K562 (cell line): ENCODE measurements around the gene TNNI2. TPM values are rescaled to one million over a fixed set of nuclear protein-coding genes. Genes with fewer than 3 reads are reported as not detected.
"Not testable (repeated sequence)": the region's sequence is repeated elsewhere in the genome, so short reads cannot be mapped to it uniquely, and the experiment has no call there.

Experiments used
- ATAC-seq: fragments of 200-7000 bp; cut with Tn5 transposase; 3 replicates; pipeline ENCODE4 v1.9.1; 2020; ENCODE audit warnings: moderate library complexity
- BruUV-seq: library from RNA; stranded (reverse); fragments of 400-500 nt; replicated peaks from 2 replicates; lab custom pipeline; 2021; lab: Mats Ljungman, UMichigan
- CTCF ChIA-PET: fragments of 300-600 bp; formaldehyde crosslinking; extraction: SDS; loops from one replicate; lab custom pipeline; 2021; ENCODE audit warnings: low intra/inter-chr PET ratio; lab: Yijun Ruan, JAX
- POLR2A ChIA-PET: fragments of 300-600, 350-650 bp; sonication (Branson Sonifier 250); formaldehyde crosslinking; extraction: SDS; loops from one replicate; lab custom pipeline; 2021; ENCODE audit warnings: antibody characterized with exemption, inconsistent platforms; lab: Yijun Ruan, JAX
- DNase-seq, 4 experiments: peaks; one replicate each; pipeline versions ENCODE4 v3.0.0 to v3.0.0-alpha.2; 2011 to 2018; ENCODE audit warnings: low spot score in 3 of 4, mixed read lengths in 3 of 4; ENCODE audit errors: extremely low read depth in 1 of 4
- FAIRE-seq: peaks from 2 replicates; lab custom pipeline; 2011; peaks lifted over from hg19 to GRCh38; lab: Jason Lieb, UNC
- H2AFZ ChIP-seq: 2 replicates; pipeline ENCODE4 v1.6.0; 2011; ENCODE audit warnings: low read depth, low read length, control low read depth, inconsistent platforms
- H3K27ac ChIP-seq: fragments of 200-600 bp; 3 replicates; pipeline ENCODE4 v1.8.0; 2011; ENCODE audit warnings: low read depth, mild to moderate bottlenecking, control low read depth, inconsistent platforms, low read length, moderate library complexity, mixed read lengths; ENCODE audit errors: extremely low read depth
- H3K27me3 ChIP-seq, 2 experiments: fragments of 300-600 bp in 1 of 2; 2 replicates in 1 of 2; 3 replicates in 1 of 2; pipeline versions ENCODE4 v1.6.0 to v1.8.0; 2011; ENCODE audit warnings: inconsistent platforms in 2 of 2, low read length in 2 of 2, mild to moderate bottlenecking in 1 of 2, mixed read lengths in 1 of 2, moderate library complexity in 1 of 2; ENCODE audit not compliant: control insufficient read depth in 2 of 2, insufficient read depth in 2 of 2
- H3K36me3 ChIP-seq: fragments of 300-600 bp; 3 replicates; pipeline ENCODE4 v1.8.0; 2011; ENCODE audit warnings: mild to moderate bottlenecking, low read length, inconsistent platforms; ENCODE audit not compliant: control insufficient read depth, insufficient read depth
- H3K4me1 ChIP-seq, 2 experiments: fragments of 200-600 bp in 1 of 2; replicated peaks in 1 of 2; 2 replicates in 1 of 2; 3 replicates in 1 of 2; pipeline versions ENCODE4 v1.5.1 to v1.8.0; 2011; ENCODE audit warnings: inconsistent platforms in 2 of 2, low read length in 2 of 2, mild to moderate bottlenecking in 1 of 2, mixed read lengths in 1 of 2, moderate library complexity in 1 of 2; ENCODE audit not compliant: control insufficient read depth in 2 of 2, insufficient read depth in 2 of 2
- H3K4me2 ChIP-seq: 2 replicates; pipeline ENCODE4 v1.6.1; 2011; ENCODE audit warnings: low read length, control low read depth, inconsistent platforms, mixed read lengths; ENCODE audit not compliant: insufficient read depth
- H3K4me3 ChIP-seq: fragments of 200-600 bp; sonication (generic), shearing (Covaris generic); 2 replicates; pipeline ENCODE4 v1.5.1; 2016; ENCODE audit warnings: control low read depth, inconsistent platforms
- H3K79me2 ChIP-seq: fragments of 200-600 bp; 3 replicates; pipeline ENCODE4 v1.8.0; 2011; ENCODE audit warnings: low read length, inconsistent platforms; ENCODE audit not compliant: control insufficient read depth, insufficient read depth
- H3K9ac ChIP-seq, 2 experiments: 2 replicates each; pipeline versions ENCODE4 v1.6.0 to v1.6.1; 2011; ENCODE audit warnings: low read depth in 2 of 2, low read length in 2 of 2, control low read depth in 1 of 2, inconsistent platforms in 1 of 2, mild to moderate bottlenecking in 1 of 2, mixed read lengths in 1 of 2; ENCODE audit not compliant: insufficient read depth in 1 of 2
- H3K9me1 ChIP-seq: one replicate; pipeline ENCODE4 v1.6.0; 2011; ENCODE audit warnings: inconsistent platforms, mild to moderate bottlenecking, low read length, moderate library complexity; ENCODE audit not compliant: control insufficient read depth, insufficient read depth
- H3K9me3 ChIP-seq: replicated peaks from 2 replicates; pipeline ENCODE4 v1.5.1; 2011; ENCODE audit warnings: low read depth, low read length, inconsistent platforms; ENCODE audit not compliant: control insufficient read depth, insufficient read depth
- H4K20me1 ChIP-seq: replicated peaks from 2 replicates; pipeline ENCODE4 v1.6.1; 2011; ENCODE audit warnings: low read length, inconsistent platforms, mixed read lengths; ENCODE audit not compliant: control insufficient read depth, insufficient read depth
- ELF2 ChIP-seq: fragments of 250-450 bp; sonication (Bioruptor Pico); IDR thresholded peaks from 2 replicates; pipeline ENCODE4 v1.5.0; 2021; ENCODE audit warnings: mild to moderate bottlenecking
- KAT7 ChIP-seq: sonication (generic); formaldehyde crosslinking; IDR thresholded peaks from 2 replicates; pipeline ENCODE4 v1.8.0; 2022; ENCODE audit warnings: missing genetic modification reagents, mild to moderate bottlenecking, borderline replicate concordance
- ZNF263 ChIP-seq: sonication (generic); formaldehyde crosslinking; IDR thresholded peaks from 2 replicates; pipeline ENCODE4 v1.8.0; 2022; ENCODE audit warnings: mild to moderate bottlenecking, missing genetic modification reagents, borderline replicate concordance
- WGBS: fragments of 100-300 bp; shearing (Covaris generic); methylation state at CpG from one replicate; pipeline ENCODE4 v1.1.6; 2016; ENCODE audit warnings: low coverage, mixed read lengths; ENCODE audit not compliant: insufficient coverage; ENCODE audit errors: missing lambda C conversion rate; 5-methylcytosine and 5-hydroxymethylcytosine counted together
- in situ Hi-C: fragments of 300-500 bp; cut with MboI; formaldehyde crosslinking; loops from 4 replicates; pipeline ENCODE4 v1.15.0; 2018; ENCODE audit warnings: inconsistent platforms, mixed read lengths
- intact Hi-C: fragments of 100-400 bp; cut with micrococcal nuclease; formaldehyde crosslinking; loops from 2 replicates; pipeline ENCODE4 v1.14.2; 2022
- polyA plus RNA-seq, 8 experiments: library from polyadenylated mRNA; depleted of rRNA in 4 of 8; stranded (reverse) in 5 of 8; unstranded in 3 of 8; fragments of >200 nt; fragmentation: Nextera tagmentation in 2 of 8; fragmentation: Illumina TruSeq in 1 of 8; extraction: Ambion mirVana in 2 of 8; extraction: Trizol in 1 of 8; gene quantifications; 2 replicates each; pipeline versions ENCODE4 v1.2.1 to v1.2.3, GENCODE V29; 2011 to 2014; ENCODE audit warnings: inconsistent platforms in 1 of 8, missing spikeins in 1 of 8
- total RNA-seq, 7 experiments: library from RNA; depleted of rRNA in 6 of 7; stranded (reverse); fragments of >200 nt in 6 of 7; fragmentation: Illumina TruSeq in 2 of 7; extraction: Trizol in 2 of 7; gene quantifications; 2 replicates each; pipeline versions ENCODE4 v1.2.1 to v1.2.3, GENCODE V29; 2011 to 2021; ENCODE audit warnings: low replicate concordance in 1 of 7

Gene TNNI2
- total and polyA plus RNA-seq, 9 of the 15 experiments (the other 6 are each of a cell fraction or from before 2014, with no cell fraction given) = not detected

DNA sequence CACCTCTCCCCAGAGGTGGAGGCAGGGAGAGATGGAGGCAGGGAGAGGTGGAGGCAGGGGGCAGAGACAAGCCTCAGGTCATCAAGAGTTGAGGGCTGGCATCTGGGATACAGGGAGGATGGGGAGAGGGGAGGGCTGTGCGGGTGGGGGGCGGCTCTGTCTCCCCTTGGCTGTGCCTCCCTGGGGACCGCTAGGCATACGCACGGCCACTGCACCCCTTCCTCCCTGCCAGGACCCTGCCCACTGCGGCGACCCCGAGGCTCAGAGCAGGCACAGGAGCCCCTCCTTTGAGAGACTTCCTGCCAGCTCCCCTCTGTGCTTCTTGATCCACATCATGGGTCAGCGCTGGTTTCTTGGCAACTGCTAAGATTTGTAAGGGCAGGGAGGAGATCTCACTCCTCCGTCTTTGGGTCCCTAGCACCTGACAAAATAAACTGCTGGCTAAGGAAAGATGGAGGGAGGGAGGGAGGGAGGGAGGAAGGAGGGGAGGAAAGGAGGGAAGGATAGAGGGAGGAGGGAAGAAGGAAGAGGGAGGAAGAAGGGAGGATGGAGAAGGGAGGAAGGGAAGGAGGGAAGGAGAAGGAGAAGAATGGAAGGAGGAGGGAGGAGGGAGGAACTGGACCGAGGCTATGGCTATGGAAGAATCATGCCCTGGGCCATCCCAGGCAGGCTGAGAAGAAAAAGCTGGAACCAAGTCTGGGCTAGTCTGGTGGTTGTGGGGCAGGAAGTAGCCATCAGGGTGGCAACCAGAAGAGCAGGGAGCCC lies 34.4 kb downstream of the TNNI2 start:
- Histone ChIP-seq H3K36me3 (no peaks in the 10 kb centered on the region), H3K4me3 (no peak overlapping the region), H3K27me3 (peaks cover 15 to 63% of the 10 kb centered on the region in 2 experiments; a peak in 4 of 5 replicates), H3K9me3 (no peaks in the 10 kb centered on the region), H3K9ac (no peak overlapping the region), H3K79me2 (no peaks in the 10 kb centered on the region), H2AFZ (no peak overlapping the region), H3K9me1 (no peaks in the 10 kb centered on the region), H3K27ac (no peak overlapping the region), H3K4me2 (no peak overlapping the region), H3K4me1 (peaks cover 0 to 44% of the 10 kb centered on the region in 2 experiments; a peak in 2 of 5 replicates), H4K20me1 (0 out of 2 replicates have a peak, but pooled peaks cover 5% of the 10 kb centered on the region)
- BruUV-seq = no TSS peak
- no peak for ATAC-seq
- ChIA-PET CTCF (interaction anchor here (0.6 kb wide), 1 partner anchor 139 kb away, joined by 3 read pairs; no protein-coding TSS in a partner anchor), POLR2A (no interaction called here)
- no peak for DNase-seq
- no peak for FAIRE-seq
- TF ChIP-seq KAT7 (no peak), ZNF263 (CRISPR knock-in tag) (peak; percentile 94), ELF2 (CRISPR knock-in tag) (no peak)
- WGBS = 0% methylated on average over 5 of the region's 11 CpGs
- in situ Hi-C loops (loop anchor here (10.0 kb wide), 1 partner anchor 132 kb away; no protein-coding TSS in a partner anchor), intact Hi-C loops (no loop called here)

DNA sequence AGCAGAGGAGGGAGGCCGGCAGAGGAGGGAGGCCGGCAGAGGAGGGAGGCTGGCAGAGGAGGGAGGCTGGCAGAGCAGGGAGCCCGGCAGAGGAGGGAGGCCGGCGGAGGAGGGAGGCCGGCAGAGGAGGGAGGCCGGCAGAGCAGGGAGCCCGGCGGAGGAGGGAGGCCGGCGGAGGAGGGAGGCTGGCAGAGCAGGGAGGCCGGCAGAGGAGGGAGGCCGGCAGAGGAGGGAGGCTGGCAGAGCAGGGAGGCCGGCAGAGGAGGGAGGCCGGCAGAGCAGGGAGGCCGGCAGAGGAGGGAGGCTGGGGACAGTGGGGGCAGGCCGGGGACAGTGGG lies 35.0 kb downstream of the TNNI2 start:
- H3K27ac ChIP-seq, DNase-seq, H3K4me3 ChIP-seq, H3K4me2 ChIP-seq, FAIRE-seq, intact Hi-C loops, H4K20me1 ChIP-seq, H3K9ac ChIP-seq, H3K36me3 ChIP-seq, ATAC-seq, CTCF ChIA-PET, POLR2A ChIA-PET, H3K79me2 ChIP-seq, H3K9me3 ChIP-seq, BruUV-seq, H3K9me1 ChIP-seq, H2AFZ ChIP-seq: not testable (repeated sequence)
- Histone ChIP-seq H3K4me1 (peaks cover 0 to 39% of the 10 kb centered on the region in 2 experiments; a peak in 2 of 5 replicates), H3K27me3 (peaks cover 11 to 62% of the 10 kb centered on the region in 2 experiments; a peak in 4 of 5 replicates)
- in situ Hi-C loops = loop anchor here (10.0 kb wide), 1 partner anchor 131 kb away; no protein-coding TSS in a partner anchor
- 0% methylated on average over 1 of the region's 17 CpGs for WGBS

DNA sequence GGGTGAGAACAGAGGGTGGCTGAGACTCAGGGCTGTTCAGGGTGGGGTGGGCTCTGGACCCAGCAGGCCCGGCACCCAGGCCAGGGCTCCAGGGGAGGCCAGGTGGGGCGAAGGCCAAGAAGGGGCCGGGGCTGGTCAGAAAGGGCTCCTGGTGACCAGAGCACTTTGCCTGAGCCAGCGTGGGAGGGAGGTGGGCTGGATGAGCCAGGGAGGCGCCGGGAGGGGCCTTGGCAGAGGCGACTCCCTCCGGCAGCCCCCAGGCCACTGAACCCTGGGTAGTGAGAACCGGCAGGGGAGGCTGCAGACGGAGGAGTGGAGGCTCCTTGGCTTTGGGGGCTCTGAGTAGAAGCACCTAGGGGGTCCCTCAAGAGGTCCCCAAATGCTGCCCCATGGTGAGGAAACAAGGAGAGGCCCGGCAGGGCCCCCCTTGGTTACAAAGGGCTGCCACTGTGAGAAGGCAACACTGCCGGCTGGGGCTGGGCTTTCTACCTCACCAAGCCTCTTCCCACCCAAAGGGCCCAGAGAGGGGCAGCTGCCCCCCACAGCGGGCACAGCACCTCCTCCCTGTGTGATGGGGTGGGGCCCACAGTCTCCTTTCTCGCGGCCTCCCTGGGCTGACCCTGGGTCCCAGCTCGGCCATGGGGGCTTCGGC lies 35.8 kb downstream of the TNNI2 start:
- POLR2A ChIA-PET, DNase-seq, H4K20me1 ChIP-seq, H3K9me1 ChIP-seq, H3K27ac ChIP-seq, CTCF ChIA-PET, H3K9me3 ChIP-seq, H3K9ac ChIP-seq, H3K4me2 ChIP-seq, ATAC-seq, H3K4me3 ChIP-seq, H2AFZ ChIP-seq, H3K36me3 ChIP-seq, H3K79me2 ChIP-seq, BruUV-seq, FAIRE-seq: not testable (repeated sequence)
- Histone ChIP-seq H3K27me3 (peaks cover 10 to 59% of the 10 kb centered on the region in 2 experiments; a peak in 4 of 5 replicates), H3K4me1 (peaks cover 0 to 39% of the 10 kb centered on the region in 2 experiments; a peak in 2 of 5 replicates)
- WGBS = 1% methylated on average over 15 of the region's 17 CpGs
- intact Hi-C loops (loop anchor here (5.0 kb wide), 1 partner anchor 182 kb away; no protein-coding TSS in a partner anchor), in situ Hi-C loops (loop anchor here (10.0 kb wide), 1 partner anchor 130 kb away; no protein-coding TSS in a partner anchor)
